Measurements from ENCODE around the gene SRRM3.
"Not testable (repeated sequence)": the region's sequence is repeated elsewhere in the genome, so short reads cannot be mapped to it uniquely, and the experiment has no call there.

The SRRM3 gene

GRCh38 chr7:76330673-76331072, 129.0 kb downstream of the SRRM3 start:
- no peak overlapping the region for H3K4me3 ChIP-seq
- no peak for TF ChIP-seq CTCF (IDR thresholded peaks at IDR 0.05)
- no peak overlapping the region for H3K27ac ChIP-seq
- DNase-seq (ENCODE audit: low spot score): no peak

DNA sequence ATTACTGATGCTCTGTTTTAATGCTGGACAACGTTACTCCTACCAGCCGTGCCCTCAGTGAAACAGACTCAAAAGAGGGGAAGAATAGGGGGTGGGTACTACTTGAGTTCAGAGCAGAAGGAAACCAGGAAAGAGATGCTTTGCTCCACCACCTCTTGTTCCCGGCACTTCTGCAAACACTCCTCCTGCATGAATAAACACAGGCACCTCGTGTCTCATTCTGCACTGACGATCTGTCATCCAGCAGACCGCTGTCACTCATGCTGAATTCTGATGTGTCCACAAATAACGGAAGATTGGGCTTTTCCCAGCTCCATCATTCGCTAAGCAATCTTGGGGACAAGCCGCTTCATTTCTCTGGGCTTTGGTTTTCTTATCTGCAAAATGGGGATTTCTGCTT, 130.4 kb downstream of the SRRM3 start:
- no peak for TF ChIP-seq CTCF (IDR thresholded peaks at IDR 0.05)
- peak overlapping the region in 1 of 2 donors; percentile 5 for H3K27ac ChIP-seq

GRCh38 chr7:76333511-76334101, 131.9 kb downstream of the SRRM3 start:
- peak; percentile 86 for DNase-seq (ENCODE audit: low spot score)
- no peak for TF ChIP-seq CTCF (IDR thresholded peaks at IDR 0.05)
- H3K4me3 ChIP-seq: peak overlapping the region; percentile 2
- H3K27ac ChIP-seq: peak overlapping the region; percentile 43 to 59

More for the DNA sequence above, 130.4 kb downstream of the SRRM3 start:
- DNase-seq (ENCODE audit: low spot score): no peak
- H3K4me3 ChIP-seq: no peak overlapping the region

GRCh38 chr7:76334320-76334967, 132.7 kb downstream of the SRRM3 start:
- no peak for DNase-seq (ENCODE audit: low spot score)
- no peak overlapping the region for H3K4me3 ChIP-seq
- H3K27ac ChIP-seq: peak overlapping the region; percentile 27 to 43
- TF ChIP-seq CTCF (IDR thresholded peaks at IDR 0.05): no peak

DNA sequence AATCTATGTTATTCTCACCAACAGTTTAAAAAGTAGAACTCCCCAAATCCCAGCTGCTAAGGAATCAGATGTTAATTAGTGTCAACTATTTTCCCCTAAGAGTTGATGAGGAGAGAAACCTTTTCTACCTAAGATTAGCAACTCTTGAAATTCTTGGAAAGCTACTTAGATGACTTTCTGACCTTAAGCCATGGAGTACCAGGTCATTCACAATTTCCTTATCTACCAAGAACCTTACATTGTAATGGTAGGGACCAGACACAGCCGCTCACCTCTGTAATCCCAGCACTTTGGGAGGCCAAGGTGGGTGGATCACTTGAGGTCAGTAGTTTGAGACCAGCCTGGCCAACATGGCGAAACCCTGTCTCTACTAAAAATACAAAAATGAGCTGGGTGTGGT, 133.7 kb downstream of the SRRM3 start:
- DNase-seq (ENCODE audit: low spot score); H3K27ac ChIP-seq; H3K4me3 ChIP-seq: not testable (repeated sequence)

DNA sequence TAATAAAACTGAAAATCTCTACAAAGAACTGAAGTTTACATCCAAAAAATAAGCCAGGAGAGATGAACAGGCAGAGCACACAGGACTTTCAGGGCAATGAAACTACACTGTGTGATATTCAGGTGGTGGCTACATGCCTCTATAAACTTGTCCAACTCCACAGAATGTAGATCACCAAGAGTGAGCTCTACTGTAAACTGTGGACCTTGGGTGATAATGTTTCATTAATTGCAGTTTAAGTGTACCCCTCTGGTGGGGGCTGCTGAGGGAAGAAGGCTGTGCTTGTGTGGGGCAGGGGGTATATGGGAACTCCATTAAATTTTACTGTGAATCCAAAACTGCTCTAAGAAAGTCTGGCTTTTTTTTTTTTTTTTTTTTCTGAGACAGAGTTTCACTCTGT, 134.4 kb downstream of the SRRM3 start:
- no peak for DNase-seq (ENCODE audit: low spot score)
- no peak for TF ChIP-seq CTCF (IDR thresholded peaks at IDR 0.05)
- H3K27ac ChIP-seq: peak overlapping the region in 1 of 2 donors; percentile 13
- H3K4me3 ChIP-seq: no peak overlapping the region
